ENCODE data around the gene OSBPL10.

DNA sequence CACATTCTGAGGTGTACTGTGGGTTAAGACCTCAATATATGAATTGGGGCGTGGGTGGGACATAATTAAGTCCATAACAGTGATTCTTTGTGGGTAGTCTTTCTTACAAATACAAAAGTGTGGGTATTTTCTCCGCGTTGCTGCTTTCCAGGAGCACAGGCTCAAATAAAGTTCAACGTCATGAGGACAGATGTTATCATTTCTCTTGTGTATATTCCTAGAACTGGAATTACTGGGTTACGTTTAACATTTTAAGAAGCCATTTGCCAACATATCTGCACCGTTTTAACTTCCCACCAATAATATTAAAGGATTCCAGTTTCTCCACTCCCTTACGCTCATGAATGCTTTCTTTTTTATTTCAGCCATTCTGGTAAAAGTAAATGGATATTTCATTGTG lies 40.1 kb upstream of the OSBPL10 start:
- TF ChIP-seq, protein P1, sequence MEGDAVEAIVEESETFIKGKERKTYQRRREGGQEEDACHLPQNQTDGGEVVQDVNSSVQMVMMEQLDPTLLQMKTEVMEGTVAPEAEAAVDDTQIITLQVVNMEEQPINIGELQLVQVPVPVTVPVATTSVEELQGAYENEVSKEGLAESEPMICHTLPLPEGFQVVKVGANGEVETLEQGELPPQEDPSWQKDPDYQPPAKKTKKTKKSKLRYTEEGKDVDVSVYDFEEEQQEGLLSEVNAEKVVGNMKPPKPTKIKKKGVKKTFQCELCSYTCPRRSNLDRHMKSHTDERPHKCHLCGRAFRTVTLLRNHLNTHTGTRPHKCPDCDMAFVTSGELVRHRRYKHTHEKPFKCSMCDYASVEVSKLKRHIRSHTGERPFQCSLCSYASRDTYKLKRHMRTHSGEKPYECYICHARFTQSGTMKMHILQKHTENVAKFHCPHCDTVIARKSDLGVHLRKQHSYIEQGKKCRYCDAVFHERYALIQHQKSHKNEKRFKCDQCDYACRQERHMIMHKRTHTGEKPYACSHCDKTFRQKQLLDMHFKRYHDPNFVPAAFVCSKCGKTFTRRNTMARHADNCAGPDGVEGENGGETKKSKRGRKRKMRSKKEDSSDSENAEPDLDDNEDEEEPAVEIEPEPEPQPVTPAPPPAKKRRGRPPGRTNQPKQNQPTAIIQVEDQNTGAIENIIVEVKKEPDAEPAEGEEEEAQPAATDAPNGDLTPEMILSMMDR (IDR thresholded peaks at IDR 0.05; ENCODE audit: low read depth, low read length): no peak
- no peak for TF ChIP-seq EZH2phosphoT487 (IDR thresholded peaks at IDR 0.05; ENCODE audit: low read depth)
